Liver (tissue), 9 donors: ENCODE data around the gene FBXO31. TPM values are rescaled to one million over a fixed set of nuclear protein-coding genes. Genes with fewer than 3 reads are reported as not detected.

Source experiments
- DNase-seq: peaks from one replicate; pipeline ENCODE4 v3.0.0-alpha.2; 2017; ENCODE audit warnings: low spot score
- H3K27ac ChIP-seq, 2 donors: one replicate each; pipeline ENCODE4 v1.7.0; 2013; ENCODE audit warnings: inconsistent platforms in 2 of 2, low read length in 2 of 2, control low read depth in 1 of 2, low read depth in 1 of 2, mild to moderate bottlenecking in 1 of 2
- H3K27me3 ChIP-seq, 4 donors: one replicate each; pipeline versions ENCODE4 v1.6.1 to v1.7.0; 2013; ENCODE audit warnings: low read length in 3 of 4, inconsistent platforms in 1 of 4, mild to moderate bottlenecking in 1 of 4, moderate library complexity in 1 of 4; ENCODE audit not compliant: control insufficient read depth in 4 of 4, insufficient read depth in 4 of 4
- H3K36me3 ChIP-seq, 4 donors: one replicate each; pipeline versions ENCODE4 v1.6.1 to v1.7.0; 2013; ENCODE audit warnings: low read length in 3 of 4, mild to moderate bottlenecking in 3 of 4, low read depth in 1 of 4, moderate library complexity in 1 of 4; ENCODE audit not compliant: control insufficient read depth in 4 of 4, insufficient read depth in 3 of 4
- H3K4me1 ChIP-seq, 4 donors: one replicate each; pipeline versions ENCODE4 v1.6.1 to v1.7.0; 2013; ENCODE audit warnings: low read length in 3 of 4, mild to moderate bottlenecking in 3 of 4, moderate library complexity in 1 of 4; ENCODE audit not compliant: control insufficient read depth in 4 of 4, insufficient read depth in 4 of 4
- H3K4me3 ChIP-seq, 3 donors: one replicate each; pipeline versions ENCODE4 v1.6.1 to v1.7.0; 2013; ENCODE audit warnings: low read length in 3 of 3, control low read depth in 1 of 3, low read depth in 1 of 3, mild to moderate bottlenecking in 1 of 3
- H3K9ac ChIP-seq, 2 donors: one replicate each; pipeline ENCODE4 v1.7.0; 2013; ENCODE audit warnings: low read length in 2 of 2, mild to moderate bottlenecking in 2 of 2, moderate library complexity in 2 of 2, control low read depth in 1 of 2, low read depth in 1 of 2
- H3K9me3 ChIP-seq, 4 donors: one replicate each; pipeline versions ENCODE4 v1.6.1 to v1.7.0; 2013; ENCODE audit warnings: low read length in 3 of 4; ENCODE audit not compliant: control insufficient read depth in 4 of 4
- ATF3 ChIP-seq: IDR thresholded peaks from 2 replicates; pipeline ENCODE4 v1.6.1; 2016; ENCODE audit warnings: antibody characterized with exemption
- EGR1 ChIP-seq, 2 donors: IDR thresholded peaks; 2 replicates each; pipeline ENCODE4 v1.6.1; 2016 to 2018; ENCODE audit warnings: antibody characterized with exemption in 2 of 2, low read depth in 2 of 2
- FOXA1 ChIP-seq: IDR thresholded peaks from 2 replicates; pipeline ENCODE4 v1.6.1; 2016; ENCODE audit warnings: antibody characterized with exemption
- FOXA2 ChIP-seq: IDR thresholded peaks from 2 replicates; pipeline ENCODE4 v1.6.1; 2016; ENCODE audit warnings: antibody characterized with exemption
- GABPA ChIP-seq, 2 donors: IDR thresholded peaks in 1 of 2; conservative IDR thresholded peaks in 1 of 2; 2 replicates each; pipeline ENCODE4 v1.6.1; 2016; ENCODE audit warnings: antibody characterized with exemption in 2 of 2, mild to moderate bottlenecking in 1 of 2, moderate library complexity in 1 of 2
- HNF4A ChIP-seq, 2 donors: conservative IDR thresholded peaks; 2 replicates each; pipeline ENCODE4 v1.6.1; 2016; ENCODE audit warnings: antibody characterized with exemption in 2 of 2, mild to moderate bottlenecking in 2 of 2
- HNF4G ChIP-seq: IDR thresholded peaks from 2 replicates; pipeline ENCODE4 v1.6.1; 2016; ENCODE audit warnings: antibody characterized with exemption
- JUND ChIP-seq, 2 donors: IDR thresholded peaks; 2 replicates each; pipeline ENCODE4 v1.6.1; 2016; ENCODE audit warnings: antibody characterized with exemption in 2 of 2
- NR2F2 ChIP-seq: IDR thresholded peaks from 2 replicates; pipeline ENCODE4 v1.6.1; 2016; ENCODE audit warnings: antibody characterized with exemption
- RAD21 ChIP-seq, 2 donors: IDR thresholded peaks; 2 replicates each; pipeline ENCODE4 v1.6.1; 2016; ENCODE audit warnings: antibody characterized with exemption in 2 of 2, mild to moderate bottlenecking in 2 of 2
- RXRA ChIP-seq, 2 donors: IDR thresholded peaks; 2 replicates each; pipeline ENCODE4 v1.6.1; 2017 to 2018; ENCODE audit warnings: antibody characterized with exemption in 2 of 2, mild to moderate bottlenecking in 1 of 2
- SP1 ChIP-seq: IDR thresholded peaks from 2 replicates; pipeline ENCODE4 v1.6.1; 2018; ENCODE audit warnings: antibody characterized with exemption, mild to moderate bottlenecking
- TAF1 ChIP-seq: conservative IDR thresholded peaks from 2 replicates; pipeline ENCODE4 v1.6.1; 2016; ENCODE audit warnings: antibody characterized with exemption, mild to moderate bottlenecking
- YY1 ChIP-seq: IDR thresholded peaks from 2 replicates; pipeline ENCODE4 v1.6.1; 2016; ENCODE audit warnings: antibody characterized with exemption, mild to moderate bottlenecking
- ZBTB33 ChIP-seq: IDR thresholded peaks from 2 replicates; pipeline ENCODE4 v1.6.1; 2016; ENCODE audit warnings: antibody characterized with exemption
- WGBS: extraction: QIAGEN DNeasy Blood & Tissue Kit; methylation state at CpG from one replicate; pipeline ENCODE4 v1.1.7; 2013; 5-methylcytosine and 5-hydroxymethylcytosine counted together
- polyA plus RNA-seq, 2 donors: library from polyadenylated mRNA; stranded (reverse) in 1 of 2; unstranded in 1 of 2; fragments of 200-250 nt in 1 of 2; fragments of >200 nt in 1 of 2; fragmentation: Nextera tagmentation in 1 of 2; extraction: Ambion mirVana in 1 of 2; gene quantifications; one replicate each; pipeline versions ENCODE4 v1.2.1 to v1.2.3, GENCODE V29; 2013 to 2015
- total RNA-seq, 2 donors: library from RNA; depleted of rRNA; stranded (reverse); fragments of >200 nt; gene quantifications; one replicate each; pipeline ENCODE4 v1.2.3, GENCODE V29; 2014
- TF ChIP-seq, protein P1 (sequence below): fragments of 150-350 bp; IDR thresholded peaks from 2 replicates; pipeline ENCODE4 v1.5.1; 2017; ENCODE audit warnings: improper control_type of control experiment, low read depth, low read length; ENCODE audit not compliant: missing input control
- TF ChIP-seq, protein P2 (sequence below): IDR thresholded peaks from 2 replicates; pipeline ENCODE4 v1.6.1; 2016; ENCODE audit warnings: antibody characterized with exemption, mild to moderate bottlenecking
- TF ChIP-seq, protein P3 (sequence below): IDR thresholded peaks from 2 replicates; pipeline ENCODE4 v1.6.1; 2016; ENCODE audit warnings: antibody characterized with exemption
- donor health status: healthy.
- donor health status: healthy.
- donor health status: healthy.
- donor health status: healthy.
- donor health status: healthy.

Gene FBXO31
- total and polyA plus RNA-seq, 4 donors: 13.2 to 30.3 (median 18.1) TPM

DNA sequence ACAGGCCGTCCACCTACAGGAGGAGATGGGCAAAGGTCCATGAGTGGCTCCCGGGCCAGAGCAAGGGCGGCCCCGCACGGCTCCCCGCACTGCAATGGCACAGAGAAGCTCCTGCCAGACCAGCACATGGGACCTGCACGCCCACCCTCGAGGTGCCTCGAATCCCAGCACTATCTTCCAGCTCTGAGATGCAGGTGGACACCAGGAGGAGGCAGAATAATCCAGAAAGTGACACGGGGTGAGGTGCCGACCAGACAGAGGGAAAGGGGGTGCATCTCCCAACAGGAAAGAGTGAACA lies 39.9 kb downstream of the FBXO31 start:
- no peak overlapping the region for H3K9ac ChIP-seq
- no peak overlapping the region for H3K4me3 ChIP-seq
- H3K27ac ChIP-seq: no peak overlapping the region
- H3K9me3 ChIP-seq: no peaks in the 10 kb centered on the region
- no peak for DNase-seq
- WGBS: 89% methylated on average over 11 of the region's 11 CpGs
- TF ChIP-seq NR2F2 (no peak), EGR1 (IDR thresholded peaks at IDR 0.05; ENCODE audit: low read depth in 2 of 2) (no peak), GABPA (IDR thresholded peaks at IDR 0.05 in 1 of 2, conservative IDR thresholded peaks at IDR 0.05 in 1 of 2) (no peak), RAD21 (IDR thresholded peaks at IDR 0.05) (no peak), RXRA (IDR thresholded peaks at IDR 0.05) (no peak), HNF4G (no peak), JUND (IDR thresholded peaks at IDR 0.05) (no peak), HNF4A (conservative IDR thresholded peaks at IDR 0.05) (no peak), TAF1 (no peak), ZBTB33 (no peak), SP1 (no peak), ATF3 (no peak), FOXA1 (no peak), FOXA2 (no peak), YY1 (no peak)
- TF ChIP-seq, protein P1, sequence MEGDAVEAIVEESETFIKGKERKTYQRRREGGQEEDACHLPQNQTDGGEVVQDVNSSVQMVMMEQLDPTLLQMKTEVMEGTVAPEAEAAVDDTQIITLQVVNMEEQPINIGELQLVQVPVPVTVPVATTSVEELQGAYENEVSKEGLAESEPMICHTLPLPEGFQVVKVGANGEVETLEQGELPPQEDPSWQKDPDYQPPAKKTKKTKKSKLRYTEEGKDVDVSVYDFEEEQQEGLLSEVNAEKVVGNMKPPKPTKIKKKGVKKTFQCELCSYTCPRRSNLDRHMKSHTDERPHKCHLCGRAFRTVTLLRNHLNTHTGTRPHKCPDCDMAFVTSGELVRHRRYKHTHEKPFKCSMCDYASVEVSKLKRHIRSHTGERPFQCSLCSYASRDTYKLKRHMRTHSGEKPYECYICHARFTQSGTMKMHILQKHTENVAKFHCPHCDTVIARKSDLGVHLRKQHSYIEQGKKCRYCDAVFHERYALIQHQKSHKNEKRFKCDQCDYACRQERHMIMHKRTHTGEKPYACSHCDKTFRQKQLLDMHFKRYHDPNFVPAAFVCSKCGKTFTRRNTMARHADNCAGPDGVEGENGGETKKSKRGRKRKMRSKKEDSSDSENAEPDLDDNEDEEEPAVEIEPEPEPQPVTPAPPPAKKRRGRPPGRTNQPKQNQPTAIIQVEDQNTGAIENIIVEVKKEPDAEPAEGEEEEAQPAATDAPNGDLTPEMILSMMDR: no peak
- TF ChIP-seq, protein P2, sequence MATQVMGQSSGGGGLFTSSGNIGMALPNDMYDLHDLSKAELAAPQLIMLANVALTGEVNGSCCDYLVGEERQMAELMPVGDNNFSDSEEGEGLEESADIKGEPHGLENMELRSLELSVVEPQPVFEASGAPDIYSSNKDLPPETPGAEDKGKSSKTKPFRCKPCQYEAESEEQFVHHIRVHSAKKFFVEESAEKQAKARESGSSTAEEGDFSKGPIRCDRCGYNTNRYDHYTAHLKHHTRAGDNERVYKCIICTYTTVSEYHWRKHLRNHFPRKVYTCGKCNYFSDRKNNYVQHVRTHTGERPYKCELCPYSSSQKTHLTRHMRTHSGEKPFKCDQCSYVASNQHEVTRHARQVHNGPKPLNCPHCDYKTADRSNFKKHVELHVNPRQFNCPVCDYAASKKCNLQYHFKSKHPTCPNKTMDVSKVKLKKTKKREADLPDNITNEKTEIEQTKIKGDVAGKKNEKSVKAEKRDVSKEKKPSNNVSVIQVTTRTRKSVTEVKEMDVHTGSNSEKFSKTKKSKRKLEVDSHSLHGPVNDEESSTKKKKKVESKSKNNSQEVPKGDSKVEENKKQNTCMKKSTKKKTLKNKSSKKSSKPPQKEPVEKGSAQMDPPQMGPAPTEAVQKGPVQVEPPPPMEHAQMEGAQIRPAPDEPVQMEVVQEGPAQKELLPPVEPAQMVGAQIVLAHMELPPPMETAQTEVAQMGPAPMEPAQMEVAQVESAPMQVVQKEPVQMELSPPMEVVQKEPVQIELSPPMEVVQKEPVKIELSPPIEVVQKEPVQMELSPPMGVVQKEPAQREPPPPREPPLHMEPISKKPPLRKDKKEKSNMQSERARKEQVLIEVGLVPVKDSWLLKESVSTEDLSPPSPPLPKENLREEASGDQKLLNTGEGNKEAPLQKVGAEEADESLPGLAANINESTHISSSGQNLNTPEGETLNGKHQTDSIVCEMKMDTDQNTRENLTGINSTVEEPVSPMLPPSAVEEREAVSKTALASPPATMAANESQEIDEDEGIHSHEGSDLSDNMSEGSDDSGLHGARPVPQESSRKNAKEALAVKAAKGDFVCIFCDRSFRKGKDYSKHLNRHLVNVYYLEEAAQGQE: no peak
- TF ChIP-seq, protein P3, sequence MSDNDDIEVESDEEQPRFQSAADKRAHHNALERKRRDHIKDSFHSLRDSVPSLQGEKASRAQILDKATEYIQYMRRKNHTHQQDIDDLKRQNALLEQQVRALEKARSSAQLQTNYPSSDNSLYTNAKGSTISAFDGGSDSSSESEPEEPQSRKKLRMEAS: no peak
- no peaks in the 10 kb centered on the region for H3K27me3 ChIP-seq
- peaks cover 0 to 3% (median 0%) of the 10 kb centered on the region in 4 donors for H3K4me1 ChIP-seq
- H3K36me3 ChIP-seq: peaks cover 15 to 69% (median 34%) of the 10 kb centered on the region in 4 donors
